GM19238 (cell line): ENCODE measurements around the gene PYGO1.
"Not testable (repeated sequence)": the region's sequence is repeated elsewhere in the genome, so short reads cannot be mapped to it uniquely, and the experiment has no call there.

Source experiments
- DNase-seq: peaks from one replicate; pipeline ENCODE4 v3.0.0; 2011; ENCODE audit warnings: low spot score; ENCODE audit not compliant: insufficient read length

The PYGO1 gene, protein sequence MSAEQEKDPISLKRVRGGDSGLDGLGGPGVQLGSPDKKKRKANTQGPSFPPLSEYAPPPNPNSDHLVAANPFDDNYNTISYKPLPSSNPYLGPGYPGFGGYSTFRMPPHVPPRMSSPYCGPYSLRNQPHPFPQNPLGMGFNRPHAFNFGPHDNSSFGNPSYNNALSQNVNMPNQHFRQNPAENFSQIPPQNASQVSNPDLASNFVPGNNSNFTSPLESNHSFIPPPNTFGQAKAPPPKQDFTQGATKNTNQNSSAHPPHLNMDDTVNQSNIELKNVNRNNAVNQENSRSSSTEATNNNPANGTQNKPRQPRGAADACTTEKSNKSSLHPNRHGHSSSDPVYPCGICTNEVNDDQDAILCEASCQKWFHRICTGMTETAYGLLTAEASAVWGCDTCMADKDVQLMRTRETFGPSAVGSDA

DNA sequence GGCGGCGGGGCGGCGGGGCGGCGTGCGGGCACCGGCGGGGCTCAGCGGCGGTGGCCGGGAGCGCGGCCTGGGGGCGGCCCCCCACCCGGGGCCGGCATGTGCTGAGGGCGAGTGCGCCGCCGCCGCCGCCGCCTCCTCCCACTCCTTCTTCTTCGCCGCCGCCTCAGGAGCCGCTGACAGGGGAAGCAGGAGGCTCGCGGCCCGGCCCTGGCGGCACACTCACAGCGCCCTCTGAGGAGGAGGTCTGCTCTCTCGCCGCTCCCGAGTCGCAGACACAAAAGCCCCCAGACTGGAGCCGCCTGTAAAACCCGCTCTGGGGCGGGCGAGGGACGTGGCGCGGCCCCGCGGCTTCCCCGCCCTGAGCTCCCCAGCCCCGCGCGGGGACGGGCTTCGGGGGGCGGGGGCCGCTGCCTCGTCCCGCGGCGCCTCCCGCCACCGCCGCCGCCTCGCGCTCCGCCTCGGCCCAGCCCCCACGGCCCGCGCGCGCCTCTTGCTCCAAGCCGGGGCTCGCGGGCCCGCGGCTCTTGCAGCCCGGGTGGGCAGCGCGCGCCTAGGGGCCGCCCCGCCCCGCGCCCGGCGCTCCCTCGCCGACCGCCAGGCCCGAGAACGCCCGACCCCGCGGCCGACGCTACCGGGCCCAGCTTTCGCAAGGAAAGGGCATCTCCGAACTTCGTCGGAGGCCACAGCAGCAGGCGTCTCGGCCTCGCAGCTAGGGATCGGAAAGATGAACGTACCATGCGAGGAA lies at the start of gene PYGO1:
PYGO1 (minus strand) TSS at position 276 of the 745 bp plus-strand sequence. CDS start 462 bp downstream, outside the sequence.
- peak; percentile 30 for DNase-seq

- DNase-seq = no peak
These were observed 48.9 kb upstream of the PYGO1 start for GRCh38 chr15:55637086-55637485.

GRCh38 chr15:55633731-55634130 lies 45.6 kb upstream of the PYGO1 start:
- DNase-seq = no peak

- DNase-seq = no peak
These were observed 44.3 kb upstream of the PYGO1 start for GRCh38 chr15:55632434-55632833.

DNA sequence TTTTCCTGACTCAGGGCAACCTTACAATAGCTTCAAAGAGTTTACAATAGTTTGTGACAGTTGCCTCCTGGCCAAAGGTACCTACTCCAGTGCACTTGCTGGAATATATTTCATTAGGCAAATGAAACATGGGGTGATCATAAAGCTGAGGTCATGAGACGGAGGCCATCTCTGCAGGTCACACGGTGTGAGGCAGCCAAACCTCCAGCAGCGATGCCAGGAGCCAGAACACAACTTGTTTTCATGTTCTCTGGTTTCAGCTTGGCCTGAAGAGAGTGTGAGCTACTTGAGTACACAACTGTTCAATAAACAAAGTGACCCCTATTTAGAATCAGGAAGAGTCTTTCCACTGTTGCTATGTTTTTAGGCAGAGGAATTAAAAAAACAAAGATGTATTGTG lies 42.7 kb upstream of the PYGO1 start:
- DNase-seq = no peak

GRCh38 chr15:55628369-55628730 lies 40.2 kb upstream of the PYGO1 start:
- DNase-seq = no peak

- DNase-seq = no peak
These were observed 39.7 kb upstream of the PYGO1 start for GRCh38 chr15:55627730-55628368.

DNA sequence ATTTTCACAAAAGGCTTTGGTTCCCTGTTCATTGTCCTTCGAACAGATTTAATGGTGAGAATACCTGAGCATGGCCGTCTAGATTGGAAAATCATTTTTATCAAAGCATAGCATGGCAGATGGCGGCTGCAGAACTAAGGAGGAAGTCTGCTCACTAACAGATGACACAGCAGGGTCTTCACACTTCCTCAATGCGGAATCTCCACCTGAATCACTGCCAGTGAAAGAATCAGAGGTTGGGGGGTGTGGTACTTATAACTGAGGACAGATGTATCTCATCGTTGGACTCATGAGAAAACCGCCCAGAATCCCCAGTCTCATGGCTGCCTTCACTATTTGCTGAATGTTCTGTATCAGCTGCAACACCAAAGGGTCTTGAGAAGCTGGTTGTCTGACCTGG lies 31.6 kb upstream of the PYGO1 start:
- DNase-seq = no peak

- no peak for DNase-seq
These were observed 30.2 kb upstream of the PYGO1 start for GRCh38 chr15:55618387-55618786.

- DNase-seq = no peak
These were observed 27.3 kb upstream of the PYGO1 start for GRCh38 chr15:55615445-55615844.

- no peak for DNase-seq
These were observed 25.6 kb upstream of the PYGO1 start for GRCh38 chr15:55613727-55614126.

- no peak for DNase-seq
These were observed 18.1 kb upstream of the PYGO1 start for GRCh38 chr15:55606214-55606613.

GRCh38 chr15:55601374-55601773 lies 13.2 kb upstream of the PYGO1 start:
- no peak for DNase-seq

DNA sequence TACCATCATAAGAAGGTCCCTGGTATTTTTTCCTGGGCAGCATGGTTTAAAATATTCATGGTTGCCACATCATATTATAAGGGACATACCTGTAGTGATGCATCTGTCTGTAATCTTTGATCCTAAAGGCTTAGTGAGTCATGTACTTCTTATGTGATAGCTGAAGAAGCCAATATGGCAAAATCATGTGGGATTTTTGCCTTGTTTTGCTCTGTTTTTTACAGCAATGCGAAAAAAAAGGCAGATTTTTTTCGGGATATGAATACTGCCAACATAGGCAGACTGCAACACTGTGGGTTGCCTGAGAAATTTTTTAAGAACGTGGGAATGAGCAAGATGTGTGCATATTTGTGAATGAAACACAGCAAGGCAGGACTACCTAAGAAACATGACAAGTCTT lies 11.3 kb upstream of the PYGO1 start:
- DNase-seq = no peak

GRCh38 chr15:55593019-55593418 lies 4.9 kb upstream of the PYGO1 start:
- not testable (repeated sequence) for DNase-seq

- DNase-seq = no peak
These were observed 2.6 kb upstream of the PYGO1 start for GRCh38 chr15:55590788-55591187.

- no peak for DNase-seq
These were observed 1.1 kb upstream of the PYGO1 start for GRCh38 chr15:55589287-55589686.

DNA sequence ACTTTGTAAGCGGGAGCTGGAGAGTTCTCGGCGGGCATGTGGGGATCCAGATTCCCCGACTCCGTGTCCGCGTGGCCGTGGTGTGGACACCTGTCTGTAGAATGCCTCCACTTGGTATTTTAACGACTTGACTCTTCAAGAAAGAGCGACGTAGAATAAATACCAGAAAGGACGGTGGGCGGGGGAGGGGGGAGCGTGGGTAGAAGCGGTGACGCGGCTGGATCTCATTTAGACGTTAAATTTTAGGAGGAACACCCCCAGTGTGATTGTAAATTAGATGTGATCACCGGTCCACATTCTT lies 620 bp upstream of the PYGO1 start:
- no peak for DNase-seq

GRCh38 chr15:55587321-55588069 lies 650 bp downstream of the PYGO1 start:
- peak; percentile 7 for DNase-seq

DNA sequence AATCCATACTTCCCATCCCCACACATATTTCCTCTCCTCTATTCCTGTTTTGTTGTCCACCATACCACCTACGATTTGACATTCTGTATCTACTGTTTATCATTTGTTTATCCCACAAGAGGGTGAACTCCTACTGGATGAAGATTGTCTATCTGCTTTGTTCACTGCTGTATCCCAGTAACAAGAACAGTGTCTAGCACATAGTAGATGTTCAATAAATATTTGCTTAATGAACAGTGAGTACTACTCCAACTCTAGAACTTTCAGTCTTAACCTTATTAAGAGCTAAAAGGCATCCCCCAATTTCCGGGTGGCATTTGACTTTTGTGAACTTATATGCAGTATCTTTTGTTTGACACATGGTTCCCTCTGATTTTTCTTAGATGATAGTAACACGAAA lies 1.3 kb downstream of the PYGO1 start:
- no peak for DNase-seq

GRCh38 chr15:55576943-55577342 lies 11.2 kb downstream of the PYGO1 start:
- DNase-seq = no peak

GRCh38 chr15:55574096-55574495 lies 14.0 kb downstream of the PYGO1 start:
- DNase-seq = no peak
